ENCODE measurements around the gene SETDB2.

- TF ChIP-seq ZBTB7A (IDR thresholded peaks at IDR 0.05; ENCODE audit: low read depth) (no peak), CEBPB (IDR thresholded peaks at IDR 0.05) (no peak)
These were observed 36.1 kb upstream of the SETDB2 start for GRCh38 chr13:49407936-49408335.

All from Ishikawa (cell line).